Measurements from ENCODE around the gene ZFX. TPM values are rescaled to one million over a fixed set of nuclear protein-coding genes. Genes with fewer than 3 reads are reported as not detected.

Gene ZFX
- total RNA-seq, 1 donor from 2014 or later, result 72.2 TPM

- DNase-seq, result no peak
These were observed 53.0 kb downstream of the ZFX start for GRCh38 chrX:24202465-24203031.

GRCh38 chrX:24203072-24203808 lies 53.7 kb downstream of the ZFX start:
- no peak for DNase-seq

GRCh38 chrX:24204331-24204730 lies 54.8 kb downstream of the ZFX start:
- no peak for DNase-seq

- DNase-seq, result no peak
These were observed 55.4 kb downstream of the ZFX start for GRCh38 chrX:24204958-24205357.

- no peak for DNase-seq
These were observed 58.3 kb downstream of the ZFX start for GRCh38 chrX:24207826-24208225.

- DNase-seq, result no peak
These were observed 59.1 kb downstream of the ZFX start for GRCh38 chrX:24208496-24209240.

- no peak for DNase-seq
These were observed 60.7 kb downstream of the ZFX start for GRCh38 chrX:24210190-24210589.

GRCh38 chrX:24214568-24214967 lies 65.0 kb downstream of the ZFX start:
- no peak for DNase-seq

GRCh38 chrX:24215272-24215671 lies 65.7 kb downstream of the ZFX start:
- no peak for DNase-seq

GRCh38 chrX:24216037-24216436 lies 66.5 kb downstream of the ZFX start:
- DNase-seq, result no peak

- DNase-seq, result no peak
These were observed 67.3 kb downstream of the ZFX start for GRCh38 chrX:24216827-24217226.

GRCh38 chrX:24219320-24219719 lies 69.8 kb downstream of the ZFX start:
- no peak for DNase-seq

- DNase-seq, result no peak
These were observed 72.3 kb downstream of the ZFX start for GRCh38 chrX:24221872-24222271.

GRCh38 chrX:24225265-24225664 lies 75.7 kb downstream of the ZFX start:
- no peak for DNase-seq

GRCh38 chrX:24226176-24226575 lies 76.6 kb downstream of the ZFX start:
- DNase-seq, result no peak

GRCh38 chrX:24228596-24228995 lies 79.1 kb downstream of the ZFX start:
- no peak for DNase-seq

- DNase-seq, result no peak
These were observed 79.9 kb downstream of the ZFX start for GRCh38 chrX:24229400-24229879.

- DNase-seq, result no peak
These were observed 80.4 kb downstream of the ZFX start for GRCh38 chrX:24229976-24230375.

GRCh38 chrX:24231131-24231540 lies 81.6 kb downstream of the ZFX start:
- peak; percentile 1 for DNase-seq

GRCh38 chrX:24231641-24232179 lies 82.2 kb downstream of the ZFX start:
- no peak for DNase-seq

- no peak for DNase-seq
These were observed 83.3 kb downstream of the ZFX start for GRCh38 chrX:24232796-24233195.

- no peak for DNase-seq
These were observed 85.7 kb downstream of the ZFX start for GRCh38 chrX:24235084-24235710.

All from occipital lobe (tissue), 2 donors.